ENCODE measurements around the gene CTU1.

GRCh38 chr19:51144482-51145045 lies 36.4 kb upstream of the CTU1 start:
- TF ChIP-seq YY1 (IDR thresholded peaks at IDR 0.05; ENCODE audit: insufficient read depth, insufficient read length) (no peak), ZNF274 (IDR thresholded peaks at IDR 0.05; ENCODE audit: low read depth, low read length) (no peak)
